ENCODE measurements around the gene PDZK1. TPM values are rescaled to one million over a fixed set of nuclear protein-coding genes. Genes with fewer than 3 reads are reported as not detected.

PDZK1 gene
- total RNA-seq, result under 1 TPM in 3 of 7 donors, not detected in 4; 0.27 to 0.52 (median 0.41) TPM
- polyA plus RNA-seq, result under 1 TPM; 0.26 to 0.63 (median 0.33) TPM
- long read RNA-seq, donor 1, result 0 reads
- long read RNA-seq, donor 2, partial matches to known transcripts, result 0 of 1 reads
- long read RNA-seq, donor 2, other reads (novel, unspliced or antisense), result 0 of 1 reads

DNA sequence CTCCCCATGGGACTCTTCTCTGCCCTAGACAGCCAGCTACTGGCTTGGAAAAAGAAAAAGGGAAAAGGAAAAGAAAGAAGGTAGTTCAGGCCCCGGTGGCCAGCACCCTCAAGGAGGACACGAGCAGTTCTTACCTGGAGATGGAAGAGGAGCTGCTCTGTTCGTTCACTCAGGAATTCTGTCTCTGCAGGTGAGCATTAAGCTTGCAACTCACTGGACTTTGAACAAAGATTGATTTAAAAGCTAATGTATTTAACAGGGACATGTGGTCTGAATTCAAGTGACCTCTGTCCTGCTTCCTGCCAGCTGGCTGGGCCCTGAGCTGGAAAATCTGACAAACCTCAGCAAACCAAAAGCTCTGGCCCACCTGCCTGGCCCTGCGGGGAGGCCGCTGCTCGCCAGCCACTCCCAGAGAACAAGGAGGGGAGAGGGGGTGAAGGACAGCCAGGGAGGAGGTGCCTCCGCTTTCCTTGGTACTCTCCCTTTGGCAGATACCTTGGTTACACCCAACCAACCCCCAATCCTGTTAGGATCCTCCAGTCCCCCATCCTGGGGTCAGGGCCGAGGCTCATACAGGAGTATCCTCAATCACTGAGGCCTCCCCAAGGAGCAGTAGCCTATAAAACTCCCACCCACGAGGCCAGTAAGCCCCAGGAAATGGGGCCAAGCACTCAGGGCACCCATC, at the start of gene PDZK1:
TSS of gene PDZK1 (minus strand) at position 186 of the 685 bp plus-strand sequence. CDS start 19,347 bp downstream, outside the sequence.
- Histone ChIP-seq H3K9me3 (no peaks in the 10 kb centered on the region), H3K4me1 (no peaks in the 10 kb centered on the region), H3K27me3 (replicated peaks in 1 of 7) (no peaks in the 10 kb centered on the region), H3K4me3 (no peak within 1 kb of the TSS), H3K36me3 (no peaks in the 10 kb centered on the region), H3K27ac (no peak within 1 kb of the TSS)
- no peak for DNase-seq
- intact Hi-C loops (cut with DNase I; ENCODE audit: low total_unique reads), result no loop called here
- TF ChIP-seq, protein P1, sequence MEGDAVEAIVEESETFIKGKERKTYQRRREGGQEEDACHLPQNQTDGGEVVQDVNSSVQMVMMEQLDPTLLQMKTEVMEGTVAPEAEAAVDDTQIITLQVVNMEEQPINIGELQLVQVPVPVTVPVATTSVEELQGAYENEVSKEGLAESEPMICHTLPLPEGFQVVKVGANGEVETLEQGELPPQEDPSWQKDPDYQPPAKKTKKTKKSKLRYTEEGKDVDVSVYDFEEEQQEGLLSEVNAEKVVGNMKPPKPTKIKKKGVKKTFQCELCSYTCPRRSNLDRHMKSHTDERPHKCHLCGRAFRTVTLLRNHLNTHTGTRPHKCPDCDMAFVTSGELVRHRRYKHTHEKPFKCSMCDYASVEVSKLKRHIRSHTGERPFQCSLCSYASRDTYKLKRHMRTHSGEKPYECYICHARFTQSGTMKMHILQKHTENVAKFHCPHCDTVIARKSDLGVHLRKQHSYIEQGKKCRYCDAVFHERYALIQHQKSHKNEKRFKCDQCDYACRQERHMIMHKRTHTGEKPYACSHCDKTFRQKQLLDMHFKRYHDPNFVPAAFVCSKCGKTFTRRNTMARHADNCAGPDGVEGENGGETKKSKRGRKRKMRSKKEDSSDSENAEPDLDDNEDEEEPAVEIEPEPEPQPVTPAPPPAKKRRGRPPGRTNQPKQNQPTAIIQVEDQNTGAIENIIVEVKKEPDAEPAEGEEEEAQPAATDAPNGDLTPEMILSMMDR (IDR thresholded peaks at IDR 0.05 in 8 of 11, conservative IDR thresholded peaks at IDR 0.05 in 3 of 11), result no peak
- TF ChIP-seq POLR2AphosphoS5 (IDR thresholded peaks at IDR 0.05) (no peak), POLR2A (IDR thresholded peaks at IDR 0.05) (no peak)
- WGBS, 5 donors, result 80 to 84% (median 82%) methylated on average over 6 to 9 of the region's 9 CpGs

DNA sequence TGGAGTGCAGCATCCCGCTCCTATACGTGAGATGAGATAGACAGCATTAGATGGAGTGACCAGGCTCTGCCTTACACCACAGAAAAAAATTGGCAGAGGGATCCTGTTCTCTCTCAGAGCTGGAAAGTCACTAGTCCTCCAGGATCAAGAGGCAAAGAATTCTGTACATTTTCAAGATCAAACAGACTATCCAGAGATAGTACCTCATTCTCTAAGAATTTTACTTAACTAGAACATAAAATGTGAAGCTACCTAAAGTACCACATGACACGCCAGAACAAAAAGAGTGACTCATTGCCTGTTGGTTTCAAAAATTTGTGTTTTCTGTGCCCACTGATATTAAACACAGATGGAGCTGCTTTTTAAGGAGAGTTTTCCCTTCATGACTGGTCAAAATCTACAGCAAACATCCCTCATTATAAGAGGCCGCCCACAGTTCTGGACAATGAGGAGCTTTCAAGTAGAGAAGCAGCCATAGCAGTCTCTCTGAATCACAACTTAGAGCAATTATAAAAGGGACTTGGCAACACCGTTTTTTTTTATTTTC, 44.4 kb upstream of the PDZK1 start:
- H3K27ac ChIP-seq, result no peak overlapping the region
- no peaks in the 10 kb centered on the region for H3K27me3 ChIP-seq (replicated peaks in 1 of 7)
- 85 to 92% (median 89%) methylated on average over 5 of the region's 5 CpGs for WGBS, 5 donors
- H3K36me3 ChIP-seq, result peaks cover 0 to 98% (median 51%) of the 10 kb centered on the region in 6 donors
- H3K4me3 ChIP-seq, result no peak overlapping the region
- TF ChIP-seq POLR2A (IDR thresholded peaks at IDR 0.05) (no peak), POLR2AphosphoS5 (IDR thresholded peaks at IDR 0.05) (no peak)
- TF ChIP-seq, protein P1 (IDR thresholded peaks at IDR 0.05 in 8 of 11, conservative IDR thresholded peaks at IDR 0.05 in 3 of 11), result no peak
- H3K9me3 ChIP-seq, result no peaks in the 10 kb centered on the region
- H3K4me1 ChIP-seq, result no peaks in the 10 kb centered on the region
- no peak for DNase-seq
- intact Hi-C loops (cut with DNase I; ENCODE audit: low total_unique reads), result no loop called here

DNA sequence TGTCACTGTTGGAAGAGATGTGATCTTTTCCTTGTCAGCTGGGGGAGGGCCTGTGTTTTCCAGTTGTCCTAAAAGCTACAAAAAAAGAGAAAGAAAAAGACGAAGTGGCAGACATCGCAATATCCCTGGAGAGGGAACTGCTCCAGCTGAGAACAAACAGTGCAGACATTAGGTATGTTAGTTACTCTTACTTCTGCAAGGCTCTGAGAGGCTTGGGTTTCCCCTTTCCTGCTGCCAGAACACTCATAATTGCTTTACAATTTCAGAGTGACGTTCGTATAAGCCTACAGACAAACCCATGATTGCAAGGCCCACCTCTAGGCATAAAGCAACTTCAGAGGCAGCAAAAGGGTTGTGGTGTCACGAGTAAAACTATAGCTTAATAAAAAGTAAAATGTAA, 43.3 kb upstream of the PDZK1 start:
- DNase-seq, result no peak
- intact Hi-C loops (cut with DNase I; ENCODE audit: low total_unique reads), result no loop called here
- 54 to 84% (median 74%) methylated on average over 5 of the region's 5 CpGs for WGBS, 5 donors

More for the DNA sequence above, 43.3 kb upstream of the PDZK1 start:
- Histone ChIP-seq H3K27ac (no peak overlapping the region), H3K36me3 (peaks cover 0 to 98% (median 63%) of the 10 kb centered on the region in 6 donors), H3K4me1 (no peaks in the 10 kb centered on the region), H3K4me3 (no peak overlapping the region), H3K27me3 (replicated peaks in 1 of 7) (no peaks in the 10 kb centered on the region), H3K9me3 (no peaks in the 10 kb centered on the region)
- TF ChIP-seq POLR2A (IDR thresholded peaks at IDR 0.05) (no peak), POLR2AphosphoS5 (IDR thresholded peaks at IDR 0.05) (no peak)
- TF ChIP-seq, protein P1 (IDR thresholded peaks at IDR 0.05 in 8 of 11, conservative IDR thresholded peaks at IDR 0.05 in 3 of 11), result no peak
